PC-9 (cell line): ENCODE data around the gene STAB1. TPM values are rescaled to one million over a fixed set of nuclear protein-coding genes. Genes with fewer than 3 reads are reported as not detected.

ENCODE experiments used
- BruUV-seq: library from RNA; stranded (reverse); fragments of 400-500 nt; replicated peaks from 2 replicates; lab custom pipeline; 2021; lab: Mats Ljungman, UMichigan
- CTCF ChIA-PET: fragments of 300-600 bp; sonication (Branson Sonifier 250); formaldehyde crosslinking; loops from one replicate; lab custom pipeline; 2022; ENCODE audit warnings: antibody characterized with exemption; lab: Charles Lee
- POLR2A ChIA-PET: fragments of 300-600 bp; sonication (Branson Sonifier 250); formaldehyde crosslinking; loops from one replicate; lab custom pipeline; 2022; ENCODE audit warnings: antibody characterized with exemption; ENCODE audit not compliant: unreplicated experiment; lab: Charles Lee
- DNase-seq, 2 experiments: peaks; one replicate each; pipeline versions ENCODE4 v3.0.0 to v3.0.0-alpha.2; 2015 to 2022; ENCODE audit warnings: mixed read lengths in 1 of 2
- H2AFZ ChIP-seq: fragments of 200-600 bp; sonication (generic); 2 replicates; pipeline ENCODE4 v1.8.1; 2017; ENCODE audit warnings: antibody characterized with exemption
- H3F3A ChIP-seq: fragments of 200-600 bp; sonication (generic); 2 replicates; pipeline ENCODE4 v1.8.1; 2017; ENCODE audit warnings: antibody characterized with exemption, mild to moderate bottlenecking, low read depth; ENCODE audit not compliant: insufficient read depth
- H3K27ac ChIP-seq: fragments of 200-600 bp; sonication (generic); 2 replicates; pipeline ENCODE4 v1.6.1; 2016; ENCODE audit warnings: mixed run types
- H3K27me3 ChIP-seq: fragments of 200-600 bp; sonication (generic); 2 replicates; pipeline ENCODE4 v1.6.1; 2016; ENCODE audit warnings: low read depth, mixed run types; ENCODE audit not compliant: insufficient read depth
- H3K36me3 ChIP-seq: fragments of 200-600 bp; sonication (generic); 2 replicates; pipeline ENCODE4 v1.6.1; 2016; ENCODE audit warnings: low read depth, mixed run types
- H3K4me1 ChIP-seq: fragments of 200-600 bp; sonication (generic); replicated peaks from 2 replicates; pipeline ENCODE4 v1.6.1; 2016; ENCODE audit warnings: mixed run types; ENCODE audit not compliant: insufficient read depth
- H3K4me2 ChIP-seq: fragments of 200-600 bp; sonication (generic); 2 replicates; pipeline ENCODE4 v1.6.1; 2017; ENCODE audit warnings: mixed run types
- H3K4me3 ChIP-seq: fragments of 200-600 bp; sonication (generic); 2 replicates; pipeline ENCODE4 v1.6.1; 2016; ENCODE audit warnings: mixed run types
- H3K79me2 ChIP-seq: fragments of 200-600 bp; sonication (generic); 2 replicates; pipeline ENCODE4 v1.6.1; 2017; ENCODE audit warnings: low read depth, mixed run types
- H3K9me2 ChIP-seq: fragments of 200-600 bp; sonication (generic); 2 replicates; pipeline ENCODE4 v1.8.1; 2017; ENCODE audit warnings: mild to moderate bottlenecking; ENCODE audit not compliant: insufficient read depth
- H3K9me3 ChIP-seq: fragments of 200-600 bp; sonication (generic); 2 replicates; pipeline ENCODE4 v1.8.1; 2016; ENCODE audit warnings: low read depth; ENCODE audit not compliant: insufficient read depth
- H4K20me1 ChIP-seq: fragments of 200-600 bp; sonication (generic); 2 replicates; pipeline ENCODE4 v1.8.1; 2017; ENCODE audit not compliant: insufficient read depth
- EZH2 ChIP-seq: fragments of 200-600 bp; sonication (generic); IDR thresholded peaks from 2 replicates; pipeline ENCODE4 v1.8.0; 2017; ENCODE audit warnings: antibody characterized with exemption, low read depth
- intact Hi-C: fragments of 100-400 bp; cut with micrococcal nuclease; formaldehyde crosslinking; loops from one replicate; pipeline ENCODE4 v1.10.0; 2022; ENCODE audit not compliant: unreplicated experiment
- total RNA-seq: library from RNA; stranded (reverse); gene quantifications from 2 replicates; pipeline ENCODE4 v1.2.3, GENCODE V29; 2021
- TF ChIP-seq, protein P1 (sequence below): fragments of 200-600 bp; sonication (generic); conservative IDR thresholded peaks from 2 replicates; pipeline ENCODE4 v1.6.1; 2017; ENCODE audit warnings: mixed run types, antibody characterized with exemption, mild to moderate bottlenecking, moderate library complexity

Gene STAB1
- total RNA-seq, 1 experiment from 2014 or later, result 0.04 TPM

DNA sequence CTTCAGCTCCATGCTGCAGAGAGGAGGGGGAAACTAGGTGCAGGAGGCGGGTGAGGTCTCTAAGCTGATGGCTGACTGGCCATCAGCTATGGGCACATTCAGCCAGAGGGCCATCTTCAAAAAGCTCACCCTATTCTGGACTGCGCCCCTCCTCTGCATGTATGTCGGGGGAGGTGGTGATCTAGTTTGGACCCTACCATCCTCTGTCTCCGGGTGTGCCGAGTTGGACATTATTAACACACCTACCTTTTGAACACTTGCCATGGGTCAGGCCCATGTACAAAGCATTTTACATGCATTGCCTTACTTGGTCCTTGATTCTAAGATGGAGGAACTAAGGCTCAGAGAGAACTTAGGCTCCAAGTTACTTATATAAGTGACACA, 38.3 kb upstream of the STAB1 start:
- POLR2A ChIA-PET, result interaction anchor here (0.6 kb wide), 1 partner anchor 79 kb away, joined by 4 read pairs; the partner anchor contains the start of gene UQCC5
- intact Hi-C loops, result no loop called here

DNA sequence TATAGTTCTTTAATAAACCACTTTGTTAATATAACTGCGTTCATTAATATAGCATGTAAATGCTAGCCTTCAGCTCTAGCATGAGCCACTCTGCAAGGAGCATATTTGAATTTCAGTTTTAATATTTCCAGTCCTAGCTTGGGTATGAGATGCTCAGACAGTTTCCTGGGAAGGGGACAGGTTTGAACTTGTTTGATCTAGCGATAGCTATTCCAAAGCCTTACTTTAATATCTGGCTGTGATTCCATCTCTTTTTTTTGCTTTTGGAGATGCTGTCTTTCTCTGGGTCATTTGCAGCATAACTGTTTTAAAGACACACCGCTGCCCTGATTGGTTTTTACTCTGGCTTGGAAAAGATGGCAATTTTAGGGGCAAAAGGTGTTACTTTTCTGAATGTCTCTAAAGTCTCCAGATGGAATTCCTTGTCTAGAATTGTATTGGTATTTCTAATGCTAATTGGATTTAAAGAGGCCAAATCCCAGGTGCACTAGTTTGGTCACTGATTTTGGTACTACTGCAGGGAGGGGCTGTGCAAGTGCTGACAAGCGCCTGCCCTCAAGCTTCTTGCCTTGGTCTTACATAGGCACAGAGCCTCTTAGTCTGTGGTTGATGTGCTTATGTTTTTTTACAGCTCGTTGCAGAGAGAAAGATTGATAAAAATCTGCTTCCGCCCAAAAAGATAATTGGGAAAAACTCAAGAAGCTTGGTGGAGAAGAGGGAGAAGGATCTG, 36.9 kb upstream of the STAB1 start:
- H3F3A ChIP-seq, result peaks cover 11% of the 10 kb centered on the region; the same call in 1 of the 2 replicates
- CTCF ChIA-PET, result no interaction called here
- intact Hi-C loops, result no loop called here
- H3K27ac ChIP-seq, result no peak overlapping the region
- H2AFZ ChIP-seq, result no peak overlapping the region
- no peaks in the 10 kb centered on the region for H3K36me3 ChIP-seq
- peaks cover 8% of the 10 kb centered on the region; the same call in 1 of the 2 replicates for H3K79me2 ChIP-seq
- H3K4me2 ChIP-seq, result no peak overlapping the region
- no TSS peak for BruUV-seq
- no peaks in the 10 kb centered on the region for H3K27me3 ChIP-seq
- peaks cover 19% of the 10 kb centered on the region for H3K4me1 ChIP-seq
- no peaks in the 10 kb centered on the region for H4K20me1 ChIP-seq
- H3K4me3 ChIP-seq, result no peak overlapping the region
- TF ChIP-seq, protein P1, sequence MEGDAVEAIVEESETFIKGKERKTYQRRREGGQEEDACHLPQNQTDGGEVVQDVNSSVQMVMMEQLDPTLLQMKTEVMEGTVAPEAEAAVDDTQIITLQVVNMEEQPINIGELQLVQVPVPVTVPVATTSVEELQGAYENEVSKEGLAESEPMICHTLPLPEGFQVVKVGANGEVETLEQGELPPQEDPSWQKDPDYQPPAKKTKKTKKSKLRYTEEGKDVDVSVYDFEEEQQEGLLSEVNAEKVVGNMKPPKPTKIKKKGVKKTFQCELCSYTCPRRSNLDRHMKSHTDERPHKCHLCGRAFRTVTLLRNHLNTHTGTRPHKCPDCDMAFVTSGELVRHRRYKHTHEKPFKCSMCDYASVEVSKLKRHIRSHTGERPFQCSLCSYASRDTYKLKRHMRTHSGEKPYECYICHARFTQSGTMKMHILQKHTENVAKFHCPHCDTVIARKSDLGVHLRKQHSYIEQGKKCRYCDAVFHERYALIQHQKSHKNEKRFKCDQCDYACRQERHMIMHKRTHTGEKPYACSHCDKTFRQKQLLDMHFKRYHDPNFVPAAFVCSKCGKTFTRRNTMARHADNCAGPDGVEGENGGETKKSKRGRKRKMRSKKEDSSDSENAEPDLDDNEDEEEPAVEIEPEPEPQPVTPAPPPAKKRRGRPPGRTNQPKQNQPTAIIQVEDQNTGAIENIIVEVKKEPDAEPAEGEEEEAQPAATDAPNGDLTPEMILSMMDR, result no peak
- TF ChIP-seq EZH2, result no peak
- H3K9me3 ChIP-seq, result no peaks in the 10 kb centered on the region
- POLR2A ChIA-PET, result no interaction called here
- DNase-seq, result no peak
- no peaks in the 10 kb centered on the region for H3K9me2 ChIP-seq

More for the DNA sequence above, 38.3 kb upstream of the STAB1 start:
- BruUV-seq, result TSS peak; percentile 11
- peak overlapping the region; percentile 81; the same call in 1 of the 2 replicates for H3K4me3 ChIP-seq
- H2AFZ ChIP-seq, result no peak overlapping the region
- peaks cover 11% of the 10 kb centered on the region; the same call in 1 of the 2 replicates for H3F3A ChIP-seq
- TF ChIP-seq, protein P1, result no peak
- no peak for TF ChIP-seq EZH2
- peaks cover 8% of the 10 kb centered on the region; the same call in 1 of the 2 replicates for H3K79me2 ChIP-seq
- H3K4me2 ChIP-seq, result peak overlapping the region; percentile 77; the same call in 1 of the 2 replicates
- H3K36me3 ChIP-seq, result no peaks in the 10 kb centered on the region
- H3K9me2 ChIP-seq, result no peaks in the 10 kb centered on the region
- H3K27ac ChIP-seq, result no peak overlapping the region
- H3K27me3 ChIP-seq, result no peaks in the 10 kb centered on the region
- no peaks in the 10 kb centered on the region for H3K9me3 ChIP-seq
- DNase-seq, result no peak
- peaks cover 25% of the 10 kb centered on the region for H3K4me1 ChIP-seq
- H4K20me1 ChIP-seq, result no peaks in the 10 kb centered on the region
- CTCF ChIA-PET, result no interaction called here

DNA sequence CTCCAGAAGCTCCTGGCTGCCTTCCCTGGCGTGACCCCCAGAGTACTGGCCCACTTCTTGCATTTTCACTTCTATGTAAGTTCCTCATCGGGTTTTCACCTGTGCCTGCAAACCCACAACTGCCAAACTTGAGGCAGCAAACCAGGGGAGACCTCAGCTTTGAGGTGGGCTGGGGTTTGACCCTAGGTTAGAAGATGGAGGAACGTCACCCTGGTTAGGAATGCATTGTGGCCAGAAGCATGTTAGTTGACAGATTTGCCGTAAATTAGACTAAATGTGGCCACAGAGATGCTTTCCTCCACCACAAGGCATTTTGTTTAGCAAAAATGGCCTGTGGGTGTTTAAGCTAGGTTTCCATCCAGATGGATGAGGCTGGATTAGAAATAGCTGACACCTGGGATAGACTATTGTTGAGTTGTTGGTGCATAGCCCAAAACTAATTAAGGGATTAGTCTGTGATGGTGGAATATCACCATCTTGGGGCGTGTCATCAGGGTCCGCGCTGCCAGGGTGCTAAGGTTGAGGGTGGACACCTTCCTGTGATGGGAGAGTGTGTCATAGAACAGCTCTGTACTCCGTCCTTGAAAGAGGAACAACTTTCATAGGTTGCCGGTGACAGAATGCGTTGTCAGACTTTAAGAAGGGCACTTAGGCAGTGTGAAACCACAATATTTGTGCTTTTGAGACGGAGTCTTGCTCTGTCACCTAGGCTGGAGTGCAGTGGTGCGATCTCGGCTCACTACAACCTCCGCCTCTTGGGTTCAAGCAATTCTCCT, 36.2 kb upstream of the STAB1 start:
- CTCF ChIA-PET, result no interaction called here
- intact Hi-C loops, result no loop called here
- no peak overlapping the region for H3K4me2 ChIP-seq
- no peaks in the 10 kb centered on the region for H4K20me1 ChIP-seq
- no peak overlapping the region for H3K4me3 ChIP-seq
- no peaks in the 10 kb centered on the region for H3K36me3 ChIP-seq
- H3K4me1 ChIP-seq, result peaks cover 12% of the 10 kb centered on the region
- H2AFZ ChIP-seq, result no peak overlapping the region
- H3K9me2 ChIP-seq, result no peaks in the 10 kb centered on the region
- no peaks in the 10 kb centered on the region for H3K9me3 ChIP-seq
- TF ChIP-seq, protein P1, result no peak
- TF ChIP-seq EZH2, result no peak
- DNase-seq, result no peak
- H3K27ac ChIP-seq, result no peak overlapping the region
- POLR2A ChIA-PET, result no interaction called here
- peaks cover 8% of the 10 kb centered on the region; the same call in 1 of the 2 replicates for H3K79me2 ChIP-seq
- TSS peak; percentile 11 for BruUV-seq
- no peaks in the 10 kb centered on the region for H3K27me3 ChIP-seq
- peaks cover 11% of the 10 kb centered on the region; the same call in 1 of the 2 replicates for H3F3A ChIP-seq
